GM21619 (cell line): ENCODE results near the gene SCGB1A1.

Experiments
- ATAC-seq: cut with Tn5 transposase; IDR thresholded peaks from one replicate; pipeline ENCODE4 v1.9.1; 2021; ENCODE audit not compliant: unreplicated experiment

The SCGB1A1 gene

DNA sequence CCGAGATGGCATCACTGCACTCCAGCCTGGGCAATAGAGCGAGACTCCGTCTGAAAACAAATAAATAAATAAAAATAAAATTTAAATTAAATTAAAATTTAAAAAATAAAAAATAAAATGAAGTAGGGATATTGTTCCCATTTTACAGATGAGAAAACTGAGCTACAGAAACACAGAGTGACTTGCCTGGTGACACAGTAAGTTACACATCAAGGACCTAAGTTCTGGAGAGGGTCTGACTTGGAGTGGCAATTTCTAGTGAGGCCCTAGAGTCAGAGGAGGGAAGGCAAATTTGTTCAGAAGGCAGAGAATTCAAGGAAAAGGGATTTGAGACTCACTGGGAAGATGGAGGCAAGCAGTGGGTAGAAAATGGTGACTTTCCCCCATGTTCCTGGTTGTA is 2.0 kb downstream of the SCGB1A1 start:
- ATAC-seq = no peak

DNA sequence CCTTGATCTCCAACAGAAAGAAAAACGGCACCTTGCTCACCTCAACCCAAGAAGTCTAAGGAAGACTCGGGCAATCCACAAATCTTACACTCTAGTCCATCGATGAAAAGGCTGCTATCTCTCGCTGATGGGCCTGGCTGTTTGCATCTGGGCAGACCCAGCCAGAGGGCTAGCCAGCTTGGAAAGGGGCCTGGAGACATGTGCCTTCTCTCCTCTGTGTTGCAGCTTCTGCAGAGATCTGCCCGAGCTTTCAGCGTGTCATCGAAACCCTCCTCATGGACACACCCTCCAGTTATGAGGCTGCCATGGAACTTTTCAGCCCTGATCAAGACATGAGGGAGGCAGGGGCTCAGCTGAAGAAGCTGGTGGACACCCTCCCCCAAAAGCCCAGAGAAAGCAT is 3.2 kb downstream of the SCGB1A1 start:
- no peak for ATAC-seq

DNA sequence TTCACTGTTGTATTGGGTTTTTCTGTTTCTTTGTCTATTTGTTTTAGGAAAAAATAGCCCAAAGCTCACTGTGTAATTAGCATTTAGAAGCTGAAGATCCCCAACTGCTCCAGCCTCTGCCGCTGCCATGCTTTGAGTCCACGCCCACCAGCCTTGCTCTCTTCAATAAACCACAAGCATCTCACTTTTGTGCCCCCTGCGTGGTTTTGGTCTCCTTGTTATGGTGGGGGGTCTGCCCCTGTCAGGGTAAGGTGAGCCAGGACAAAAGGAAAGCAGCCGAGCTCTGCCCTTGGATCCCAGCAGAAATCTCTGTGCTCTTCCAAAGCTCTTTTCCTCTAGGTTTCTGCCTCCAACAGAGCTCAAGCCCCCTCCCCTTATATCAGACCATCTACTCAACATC is 4.2 kb downstream of the SCGB1A1 start:
- ATAC-seq = no peak

DNA sequence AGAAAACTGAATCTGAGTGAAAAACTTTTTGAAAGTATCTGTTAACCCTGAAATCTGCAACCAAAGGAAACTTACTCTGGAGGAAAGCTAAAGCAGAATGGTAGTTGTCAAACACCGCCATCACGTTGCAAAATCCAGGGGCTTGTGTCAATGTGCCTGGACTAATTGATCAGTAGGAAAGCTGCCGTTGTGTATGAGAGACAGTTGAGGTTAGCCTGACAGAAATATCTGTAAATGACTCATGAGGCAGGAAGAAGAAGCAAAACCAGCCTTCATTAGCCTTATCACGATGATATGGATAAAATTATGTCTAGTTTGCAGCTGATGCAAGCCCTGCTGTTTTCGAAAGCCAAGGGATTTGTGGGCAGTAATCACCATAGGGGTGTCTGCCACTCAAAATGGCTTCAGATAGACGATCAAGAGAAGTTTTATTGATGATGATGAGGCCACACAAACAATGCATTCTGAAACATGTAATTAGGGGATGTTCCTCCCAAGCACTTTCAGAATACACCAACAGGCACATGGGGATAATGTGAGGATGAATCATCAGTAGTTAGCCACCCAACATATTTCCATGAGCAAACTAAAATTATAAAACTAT is 8.9 kb downstream of the SCGB1A1 start:
- ATAC-seq = no peak

DNA sequence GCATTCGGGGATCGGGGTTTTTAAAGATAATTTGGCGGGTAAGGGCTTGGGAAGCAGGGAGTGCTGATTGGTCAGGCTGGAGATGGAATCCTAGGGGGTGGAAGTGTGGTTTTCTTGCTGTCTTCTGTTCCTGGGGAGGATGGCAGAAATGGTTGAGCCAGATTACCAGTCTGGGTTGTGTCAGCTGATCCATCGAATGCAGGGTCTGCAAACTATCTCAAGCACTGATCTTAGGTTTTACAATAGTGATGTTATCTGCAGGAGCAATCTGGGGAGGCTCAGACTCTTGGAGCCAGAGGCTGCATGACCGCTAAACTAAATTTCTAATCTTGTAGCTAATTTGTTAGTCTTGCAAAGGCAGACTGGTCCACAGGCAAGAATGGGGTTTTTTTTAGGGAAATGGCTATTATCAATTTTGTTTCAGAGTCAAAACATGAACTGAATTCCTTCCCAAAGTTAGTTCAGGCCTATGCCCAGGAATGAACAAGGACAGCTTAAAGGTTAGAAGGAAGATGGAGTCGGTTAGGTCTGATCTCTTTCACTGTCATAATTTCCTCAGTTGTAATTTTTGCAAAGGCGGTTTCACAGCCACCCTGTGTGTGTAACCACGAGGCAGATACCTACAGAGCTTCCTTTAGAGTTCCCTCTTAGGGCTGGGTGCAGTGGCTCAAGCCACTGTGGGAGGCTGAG is 10.2 kb downstream of the SCGB1A1 start:
- no peak for ATAC-seq

DNA sequence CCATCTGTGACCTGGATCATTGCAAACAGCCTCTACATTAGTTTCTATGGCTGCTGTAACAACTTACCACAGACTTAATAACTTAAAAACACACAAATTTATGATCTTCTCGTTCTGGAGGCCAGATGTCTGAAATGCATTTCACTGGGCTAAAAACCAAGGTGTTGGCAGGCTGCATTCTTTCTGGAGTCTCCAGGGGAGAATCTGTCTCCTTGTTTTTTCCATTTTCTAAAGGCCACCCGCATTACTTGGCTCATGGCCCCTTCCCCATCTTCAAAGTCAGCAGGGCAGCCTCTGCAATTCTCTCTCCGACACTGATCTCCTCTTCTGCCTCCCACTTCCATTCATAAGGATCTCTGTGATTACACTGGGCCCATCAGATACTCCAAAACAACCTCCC is 11.6 kb downstream of the SCGB1A1 start:
- ATAC-seq = no peak

DNA sequence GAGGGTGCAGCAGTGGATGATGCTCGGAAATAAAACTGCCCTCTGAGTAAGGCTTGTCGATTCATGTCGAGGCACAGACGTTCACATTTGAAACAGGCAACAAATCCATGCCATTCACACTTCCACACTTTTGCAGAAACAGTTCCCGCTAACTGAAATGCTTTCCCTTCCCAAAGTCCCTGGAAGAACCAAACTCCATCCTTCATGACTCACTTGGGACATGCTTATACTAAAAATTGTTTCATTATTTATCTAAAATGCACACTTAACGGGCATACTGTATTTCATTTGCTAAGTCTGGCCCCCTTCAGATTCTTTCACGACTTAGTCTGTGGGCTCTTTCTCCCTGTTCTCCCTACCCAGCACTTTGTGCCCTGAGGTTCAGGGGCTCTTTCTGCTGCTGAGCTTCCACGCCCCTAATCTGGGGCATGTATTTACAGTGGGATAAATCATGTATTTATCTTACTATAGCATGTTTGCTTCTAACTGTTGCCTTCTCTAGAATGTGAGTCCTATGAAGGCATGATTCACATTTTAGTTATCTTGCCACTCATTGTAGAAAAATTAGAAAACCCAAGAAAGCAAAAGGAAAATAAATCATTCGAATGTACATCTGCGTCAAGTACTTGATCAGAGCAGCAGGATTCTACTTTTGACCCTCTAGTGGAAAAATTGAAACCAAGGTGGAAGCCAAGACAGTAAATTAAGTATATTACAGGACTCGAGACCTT is 12.5 kb downstream of the SCGB1A1 start:
- no peak for ATAC-seq

DNA sequence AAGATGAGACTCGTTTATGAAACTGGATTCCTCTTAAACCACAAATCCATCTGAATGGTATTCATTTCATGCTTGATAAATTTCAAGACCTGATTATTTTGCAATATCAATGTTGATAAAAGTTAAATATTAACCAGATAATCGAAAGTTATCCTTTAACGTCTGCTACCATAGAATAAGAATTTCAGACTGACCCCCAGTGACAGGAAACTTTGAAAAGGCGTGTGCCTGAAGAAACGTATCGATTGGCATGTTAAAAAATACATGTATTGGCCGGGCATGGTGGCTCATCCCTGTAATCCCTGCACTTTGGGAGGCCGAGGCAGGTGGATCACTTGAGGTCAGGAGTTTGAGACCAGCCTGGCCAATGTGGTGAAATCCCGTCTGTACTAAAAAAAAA is 13.9 kb downstream of the SCGB1A1 start:
- no peak for ATAC-seq

DNA sequence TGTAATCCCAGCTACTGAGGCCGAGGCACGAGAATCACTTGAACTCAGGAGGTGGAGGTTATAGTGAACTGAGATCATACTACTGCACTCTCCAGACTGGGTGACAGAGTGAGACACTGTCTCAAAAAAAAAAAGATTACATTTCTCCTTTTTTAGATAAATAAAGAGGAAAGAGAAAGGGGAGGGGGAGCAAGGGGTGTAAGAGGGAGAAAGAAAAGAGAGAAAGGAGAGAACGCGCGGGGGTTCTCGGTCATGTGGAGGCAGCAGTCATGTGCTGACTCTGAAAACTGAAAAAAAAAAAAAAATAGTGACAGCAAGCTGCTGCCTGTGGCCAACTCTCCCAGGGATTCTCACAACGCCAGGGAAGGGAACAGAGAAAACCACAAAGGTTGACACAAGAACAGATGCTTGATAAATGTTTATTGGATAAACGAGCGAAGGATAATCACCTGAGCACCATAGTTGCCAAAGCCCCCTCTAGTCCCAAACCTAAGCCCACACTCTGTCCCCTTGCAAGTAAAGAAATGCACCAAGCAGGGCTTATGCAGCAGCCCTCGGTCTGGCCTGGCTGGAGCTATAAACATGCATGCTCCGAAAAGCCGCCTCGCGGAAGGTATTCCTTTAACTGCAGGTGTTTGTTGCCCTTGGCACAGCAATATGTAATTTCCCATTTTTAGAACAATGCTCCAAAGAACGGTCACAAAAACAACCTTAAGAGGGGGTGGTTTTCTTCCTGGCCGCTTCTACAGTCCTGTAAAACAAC is 14.5 kb downstream of the SCGB1A1 start:
- no peak for ATAC-seq

DNA sequence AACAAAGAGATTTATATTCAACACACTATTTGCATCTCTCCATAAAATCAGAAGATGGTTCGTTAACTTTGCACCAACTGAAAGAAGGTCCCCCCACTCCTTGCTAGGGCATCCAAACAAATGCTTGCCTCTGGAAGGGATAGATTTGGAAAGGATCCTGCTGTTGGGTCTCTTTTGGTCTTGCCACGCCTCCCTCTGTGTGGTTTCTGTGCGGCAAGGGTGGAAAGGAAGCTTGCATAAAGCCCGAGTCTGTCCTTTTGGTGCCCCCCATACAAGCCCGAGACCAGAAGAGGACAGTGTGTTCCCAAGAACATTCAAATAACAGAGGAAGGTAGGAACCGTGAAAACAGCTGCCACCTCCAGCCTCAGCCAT is 15.1 kb downstream of the SCGB1A1 start:
- ATAC-seq = no peak

DNA sequence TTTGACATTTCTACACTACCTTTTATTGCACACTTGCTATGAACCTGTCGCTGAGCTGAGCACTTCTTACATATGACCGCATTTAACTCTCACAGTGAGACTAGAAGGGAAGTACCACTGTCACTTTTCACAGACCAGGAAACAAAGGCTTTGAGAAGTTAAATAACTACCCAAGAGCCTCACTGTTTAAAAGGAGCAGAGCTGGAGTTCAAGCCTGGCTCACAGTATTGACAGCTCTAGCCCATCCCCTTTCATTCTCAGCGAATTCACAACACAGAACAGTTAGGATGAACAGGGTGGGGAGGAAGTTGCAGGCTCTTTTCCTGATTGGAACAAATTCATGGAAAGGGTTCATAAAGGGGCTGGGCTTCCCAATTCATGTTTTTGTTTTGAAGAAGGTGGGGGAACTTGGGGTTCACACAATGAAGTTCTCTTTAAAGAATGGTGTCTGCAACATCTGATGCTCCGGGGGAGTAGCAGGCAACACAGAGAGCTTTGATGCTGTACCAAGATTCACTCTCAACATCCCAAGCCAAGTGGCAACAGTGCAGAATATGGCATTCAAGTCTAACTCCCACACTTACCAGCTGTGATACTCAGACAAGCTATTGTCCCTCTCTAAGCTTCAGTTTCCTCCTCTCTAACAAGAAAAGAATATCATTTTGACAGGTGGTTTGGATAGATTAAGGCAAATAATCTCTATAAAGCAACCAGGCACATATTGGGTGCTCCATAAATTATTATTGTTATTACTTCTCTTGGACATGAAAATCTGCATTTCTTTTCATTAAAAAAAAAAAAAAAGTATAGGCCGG is 17.2 kb downstream of the SCGB1A1 start:
- no peak for ATAC-seq

DNA sequence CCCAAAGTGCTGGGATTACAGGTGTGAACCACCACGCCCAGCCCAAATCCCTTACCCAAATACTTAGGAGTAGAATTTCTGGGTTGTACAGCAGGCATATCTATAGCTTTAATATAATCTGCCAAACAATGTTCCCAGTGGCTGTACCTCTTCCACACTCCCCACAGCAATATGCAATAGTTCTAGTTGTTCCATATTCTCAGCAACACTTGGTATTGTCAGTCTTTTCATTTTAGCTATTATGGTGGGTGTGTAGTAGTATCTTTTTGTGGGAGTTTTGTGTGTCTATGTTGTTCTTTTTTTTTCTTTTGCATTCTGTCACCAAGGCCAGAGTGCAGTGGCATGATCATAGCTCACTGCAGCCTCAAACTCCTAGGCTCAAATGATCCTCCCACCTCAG is 18.8 kb downstream of the SCGB1A1 start:
- ATAC-seq = no peak

DNA sequence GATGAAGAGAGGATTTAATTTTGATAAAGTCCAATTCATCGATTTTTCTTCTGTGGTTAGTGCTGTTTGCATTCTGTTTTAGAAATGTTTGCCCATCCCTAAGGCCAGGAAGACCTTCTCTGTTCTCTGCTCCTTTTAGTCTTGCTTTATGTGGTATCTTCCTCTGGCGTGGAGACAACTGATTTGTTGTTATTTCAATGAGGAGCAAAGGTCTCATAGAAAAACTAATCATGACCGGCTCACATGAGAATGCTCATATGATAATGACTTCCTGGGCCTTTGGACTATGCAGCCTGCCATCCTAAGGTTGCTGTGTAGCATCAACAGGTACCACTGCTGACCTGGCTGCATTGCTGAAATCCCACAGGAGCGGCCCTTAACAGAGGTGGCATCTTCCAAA is 19.8 kb downstream of the SCGB1A1 start:
- ATAC-seq = no peak

DNA sequence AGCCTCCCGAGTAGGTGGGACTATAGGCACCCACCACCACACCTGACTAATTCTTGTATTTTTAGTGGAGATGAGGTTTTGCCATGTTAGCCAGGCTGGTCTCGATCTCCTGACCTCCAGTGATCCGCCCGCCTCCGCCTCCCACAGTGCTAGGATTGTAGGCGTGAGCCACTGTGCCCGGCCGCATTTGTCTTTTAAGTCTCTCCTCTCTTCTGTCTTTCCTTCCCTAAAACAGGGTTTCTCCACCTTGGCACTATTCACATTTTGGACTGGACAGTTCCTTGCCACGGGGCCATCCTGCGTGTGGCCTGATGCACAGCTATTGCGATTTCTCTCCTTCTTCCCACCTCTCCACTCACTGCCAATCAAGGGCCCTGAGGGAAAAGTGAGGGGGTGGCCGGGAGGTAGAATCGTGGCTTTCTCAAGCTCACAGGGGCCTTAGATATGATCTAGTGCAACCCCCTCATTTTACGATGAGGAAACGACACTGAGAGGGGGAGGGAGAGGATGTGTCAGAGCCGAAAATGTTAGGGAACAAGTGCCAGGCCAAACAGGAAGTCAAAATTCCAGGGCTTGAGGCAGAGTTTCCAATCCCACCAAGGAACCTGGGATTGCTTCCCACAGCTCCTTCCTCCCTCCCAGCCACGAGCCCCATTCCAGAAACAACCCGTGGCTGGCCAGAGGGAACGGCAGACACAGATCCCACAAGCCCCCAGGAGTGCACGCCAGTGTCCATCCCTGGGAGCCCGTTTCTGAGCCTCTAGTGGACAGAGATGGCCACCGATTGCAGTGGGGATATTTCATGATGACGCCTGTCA is 21.2 kb downstream of the SCGB1A1 start:
- ATAC-seq = no peak

DNA sequence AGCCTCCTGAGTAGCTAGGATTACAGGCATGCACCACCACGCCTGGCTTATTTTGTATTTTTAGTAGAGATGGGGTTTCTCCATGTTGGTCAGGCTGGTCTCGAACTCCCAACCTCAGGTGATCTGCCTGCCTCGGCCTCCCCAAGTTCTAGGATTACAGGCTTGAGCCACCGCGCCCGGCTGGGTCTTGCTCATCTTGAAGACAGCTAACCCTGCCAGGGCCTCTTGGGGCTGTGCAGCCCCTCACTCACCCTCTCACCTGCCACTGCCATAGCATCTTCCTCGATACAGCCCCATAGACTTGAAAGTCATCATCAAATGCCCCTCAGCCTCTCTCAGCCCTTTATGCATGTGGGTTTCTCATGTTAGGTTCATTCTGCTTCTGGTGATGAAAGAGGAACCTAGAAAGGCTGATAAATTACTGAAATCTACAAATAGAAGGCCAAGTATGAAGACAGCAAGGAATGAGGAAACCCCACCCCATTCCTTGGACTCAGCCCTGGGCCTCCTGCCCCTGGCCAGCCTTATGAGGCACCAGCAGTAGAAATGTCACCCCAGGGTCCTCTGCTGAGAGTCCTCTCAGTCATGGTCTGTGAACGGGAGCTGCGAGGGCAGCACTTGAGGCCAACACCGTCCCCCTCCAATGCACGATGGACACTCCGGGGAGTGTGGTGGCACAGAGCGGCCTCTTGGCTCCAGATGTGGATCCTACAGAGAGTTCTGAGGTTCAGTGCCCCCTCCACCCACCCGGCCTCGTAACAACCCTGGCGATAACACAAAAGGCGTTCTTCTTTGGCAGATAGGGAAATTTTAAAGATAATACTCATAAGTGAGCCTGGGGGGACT is 24.8 kb downstream of the SCGB1A1 start:
- ATAC-seq = no peak

DNA sequence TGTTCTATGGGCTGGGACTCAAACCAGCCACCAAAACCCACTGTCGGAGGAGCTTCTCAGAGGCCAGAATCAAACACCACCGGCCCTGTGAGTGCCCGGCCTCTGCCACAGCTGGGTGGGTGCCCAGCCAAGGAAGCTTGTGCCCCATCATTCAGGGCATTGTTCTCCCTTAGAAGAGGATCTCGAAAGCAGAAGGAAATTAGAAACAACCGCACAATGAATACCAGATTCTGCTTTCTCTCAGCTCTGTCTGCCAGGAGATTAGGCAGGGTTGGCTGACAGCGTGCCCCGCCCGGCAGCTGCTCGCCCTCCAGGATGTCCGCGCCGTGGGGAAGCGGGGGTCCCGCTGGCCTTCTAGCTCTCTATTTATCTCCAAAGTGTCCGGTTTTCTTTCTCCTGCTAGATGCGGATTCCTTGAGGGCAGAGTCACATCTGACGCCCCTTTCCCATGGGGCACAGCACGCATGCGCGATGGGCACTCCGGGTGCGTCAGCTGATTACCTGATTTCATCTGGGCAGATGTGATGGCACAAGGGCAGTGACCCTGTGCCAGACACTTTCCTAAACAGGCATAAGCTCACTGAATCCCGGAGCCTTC is 25.5 kb downstream of the SCGB1A1 start:
- ATAC-seq = no peak

DNA sequence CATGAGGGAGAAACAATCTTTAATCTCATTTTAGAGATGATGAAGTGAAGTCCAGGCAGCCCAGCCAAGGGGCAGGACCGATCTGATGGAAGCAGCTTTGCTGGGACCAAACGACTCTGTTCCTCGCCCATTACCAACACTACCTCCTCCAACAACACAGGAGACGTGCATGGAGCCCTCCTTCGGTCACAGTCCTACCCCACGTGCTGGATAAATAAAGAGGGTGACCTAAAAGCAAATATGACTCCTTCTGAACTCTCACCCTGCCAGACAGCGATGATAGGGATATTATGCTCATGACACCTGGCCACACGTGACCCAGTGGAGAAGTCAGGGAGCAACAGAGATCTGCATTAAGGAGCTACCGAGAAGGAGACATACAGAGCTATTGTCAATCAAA is 26.0 kb downstream of the SCGB1A1 start:
- ATAC-seq = no peak

DNA sequence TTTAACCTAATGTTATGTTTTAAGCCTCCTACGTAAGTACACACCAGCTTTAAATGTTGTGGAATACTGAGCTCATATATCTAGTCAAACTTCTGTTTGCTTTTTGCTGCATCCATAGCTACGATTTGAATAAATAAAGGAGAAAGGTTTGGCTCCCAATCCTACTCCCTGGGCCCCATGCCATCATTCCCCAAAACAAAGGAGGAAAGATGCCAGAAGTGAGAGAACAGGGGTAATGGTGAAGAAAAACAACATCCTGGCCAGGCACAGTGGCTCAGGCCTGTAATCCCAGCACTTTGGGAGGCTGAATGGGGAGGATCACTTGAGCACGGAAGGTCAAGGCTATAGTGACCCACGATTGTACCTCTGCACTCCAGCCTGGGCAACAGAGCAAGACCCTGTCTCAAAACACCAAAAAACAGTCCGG is 26.5 kb downstream of the SCGB1A1 start:
- ATAC-seq = no peak

DNA sequence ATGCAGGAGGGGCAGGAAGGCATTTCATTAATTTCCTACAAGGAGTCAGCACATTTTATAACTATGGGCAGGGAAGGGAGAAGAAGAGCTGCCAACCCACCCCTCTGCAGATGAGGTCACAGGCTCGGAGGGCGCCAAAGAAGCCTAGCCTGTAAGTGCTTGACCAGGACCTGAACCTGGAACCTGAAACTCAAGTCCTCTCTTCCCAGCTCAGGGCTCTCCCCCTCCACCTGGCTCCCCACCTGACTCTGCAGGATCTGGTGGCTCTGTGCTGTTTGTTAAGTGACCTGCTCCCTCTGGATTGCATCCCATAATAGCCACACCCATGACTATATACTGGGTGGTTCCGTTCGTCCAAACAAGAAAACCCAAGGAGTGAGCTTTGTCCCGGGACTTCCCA is 27.3 kb downstream of the SCGB1A1 start:
- ATAC-seq = no peak
